GM12892 (cell line): ENCODE data around the gene KLRC4.

Experiments
- POLR2A ChIP-seq: IDR thresholded peaks from 2 replicates; pipeline ENCODE4 v1.6.1; 2011; ENCODE audit warnings: low read depth, low read length, control low read depth
- POLR2AphosphoS5 ChIP-seq: IDR thresholded peaks from 2 replicates; pipeline ENCODE4 v1.6.1; 2011; ENCODE audit warnings: low read depth, low read length, control low read depth

DNA sequence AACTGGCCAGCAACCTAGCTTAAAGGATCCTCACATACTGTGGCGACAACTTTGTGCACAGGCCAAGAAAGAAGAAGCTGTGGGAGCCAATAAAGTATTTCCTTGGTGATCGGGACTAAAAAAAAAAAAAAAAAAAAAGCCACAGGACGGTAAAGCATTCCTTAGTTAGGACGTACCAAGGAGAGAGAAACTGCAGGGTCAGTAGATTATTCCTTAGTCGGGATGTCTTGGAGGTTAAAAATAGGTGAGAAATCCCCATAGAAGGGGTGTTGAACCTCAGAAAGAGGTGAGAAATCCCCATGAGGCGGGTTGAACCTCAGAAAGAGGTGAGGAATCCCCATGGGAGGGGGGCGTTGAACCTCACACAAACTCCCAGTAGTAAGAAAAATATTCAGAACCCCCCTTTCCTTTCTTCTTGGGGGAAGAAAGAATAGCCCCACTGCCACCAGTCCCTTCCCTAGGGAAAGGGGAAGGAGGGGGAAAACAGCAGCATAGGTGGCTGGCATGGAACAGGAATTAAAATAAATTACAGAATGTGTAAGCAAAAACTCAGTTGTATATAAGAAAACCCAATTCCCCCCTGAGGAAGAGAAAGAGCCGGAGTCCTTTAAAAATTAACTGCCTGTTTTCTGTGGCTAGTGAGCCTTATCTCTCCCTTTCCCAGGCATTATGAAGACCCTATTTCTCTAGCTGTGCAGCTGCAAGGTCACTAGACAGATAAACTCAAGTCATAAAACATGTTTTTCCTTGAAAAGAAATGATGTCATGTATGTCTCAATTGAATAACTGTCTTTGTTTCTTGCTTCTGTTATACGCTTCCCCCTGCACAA, 46.5 kb downstream of the KLRC4 start:
- TF ChIP-seq POLR2A (no peak), POLR2AphosphoS5 (no peak)
